ENCODE measurements around the gene DDAH2.

DNA sequence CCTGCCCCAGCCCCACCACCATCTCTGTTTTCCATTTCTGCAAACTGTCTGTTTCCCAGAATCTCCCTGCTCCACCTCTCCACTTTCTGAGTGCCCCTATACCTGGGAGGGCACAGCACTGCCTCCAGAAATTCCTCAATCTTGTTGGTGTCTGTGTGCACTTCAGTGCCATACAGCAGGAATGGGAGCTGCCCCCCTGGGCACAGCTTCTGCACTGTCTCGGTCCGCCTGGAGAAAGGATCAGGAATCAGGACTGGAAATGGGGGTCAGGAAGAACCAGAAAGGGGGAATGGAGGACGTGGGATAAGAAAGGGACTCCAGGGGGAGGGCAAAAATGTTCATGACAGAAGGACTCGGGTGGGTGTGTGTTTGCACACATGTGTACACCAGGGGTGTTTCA, 4.6 kb upstream of the DDAH2 start:
- TF ChIP-seq POLR2A (IDR thresholded peaks at IDR 0.05) (no peak), POLR2AphosphoS5 (IDR thresholded peaks at IDR 0.05) (no peak)

Data from stomach (tissue), 4 donors.